Tibial nerve (tissue), 4 donors: ENCODE measurements around the gene NUDT19.

Experiments used
- EP300 ChIP-seq, 2 donors: sonication (generic); formaldehyde crosslinking; IDR thresholded peaks; one replicate each; pipeline ENCODE4 v1.6.1; 2017; ENCODE audit warnings: antibody characterized with exemption in 2 of 2, mild to moderate bottlenecking in 1 of 2
- TF ChIP-seq, protein P1 (sequence below), 5 experiments: fragments of 200-600 bp in 3 of 5; fragments of 450-650 bp in 2 of 5; sonication (generic) in 3 of 5; IDR thresholded peaks; one replicate each; pipeline ENCODE4 v1.5.1; 2016 to 2019; ENCODE audit warnings: antibody characterized with exemption in 5 of 5, mild to moderate bottlenecking in 3 of 5, moderate library complexity in 2 of 5

DNA sequence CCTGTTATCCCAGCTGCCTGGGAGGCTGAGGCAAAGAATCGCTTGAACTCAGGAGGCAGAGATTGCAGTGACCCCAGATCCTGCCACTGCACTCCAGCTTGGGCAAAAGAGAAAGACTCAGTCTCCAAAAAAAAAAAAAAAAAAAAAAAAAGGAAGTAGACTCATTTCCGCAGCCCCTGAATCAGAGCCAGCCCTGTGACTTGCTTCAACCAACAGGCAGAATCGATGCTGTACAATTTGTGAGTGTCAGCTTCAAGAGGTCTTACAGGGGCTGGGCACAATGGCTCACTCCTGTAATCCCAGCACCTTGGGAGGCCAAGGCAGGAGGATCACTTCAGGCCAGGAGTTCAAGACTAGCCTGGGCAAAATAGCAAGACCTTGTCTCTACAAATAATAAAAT, 29.4 kb upstream of the NUDT19 start:
- TF ChIP-seq, protein P1, sequence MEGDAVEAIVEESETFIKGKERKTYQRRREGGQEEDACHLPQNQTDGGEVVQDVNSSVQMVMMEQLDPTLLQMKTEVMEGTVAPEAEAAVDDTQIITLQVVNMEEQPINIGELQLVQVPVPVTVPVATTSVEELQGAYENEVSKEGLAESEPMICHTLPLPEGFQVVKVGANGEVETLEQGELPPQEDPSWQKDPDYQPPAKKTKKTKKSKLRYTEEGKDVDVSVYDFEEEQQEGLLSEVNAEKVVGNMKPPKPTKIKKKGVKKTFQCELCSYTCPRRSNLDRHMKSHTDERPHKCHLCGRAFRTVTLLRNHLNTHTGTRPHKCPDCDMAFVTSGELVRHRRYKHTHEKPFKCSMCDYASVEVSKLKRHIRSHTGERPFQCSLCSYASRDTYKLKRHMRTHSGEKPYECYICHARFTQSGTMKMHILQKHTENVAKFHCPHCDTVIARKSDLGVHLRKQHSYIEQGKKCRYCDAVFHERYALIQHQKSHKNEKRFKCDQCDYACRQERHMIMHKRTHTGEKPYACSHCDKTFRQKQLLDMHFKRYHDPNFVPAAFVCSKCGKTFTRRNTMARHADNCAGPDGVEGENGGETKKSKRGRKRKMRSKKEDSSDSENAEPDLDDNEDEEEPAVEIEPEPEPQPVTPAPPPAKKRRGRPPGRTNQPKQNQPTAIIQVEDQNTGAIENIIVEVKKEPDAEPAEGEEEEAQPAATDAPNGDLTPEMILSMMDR (IDR thresholded peaks at IDR 0.05): no peak
- TF ChIP-seq EP300 (IDR thresholded peaks at IDR 0.05): no peak
